Smooth muscle cell (in vitro differentiated cells): Measurements from ENCODE around the gene ERCC4. TPM values are rescaled to one million over a fixed set of nuclear protein-coding genes. Genes with fewer than 3 reads are reported as not detected.

Source experiments
- DNase-seq: peaks from one replicate; lab custom pipeline; 2025; ENCODE audit not compliant: unreplicated experiment; lab: John Stamatoyannopoulos, UW
- H2AFZ ChIP-seq: fragments of 200-600 bp; sonication (generic); 2 replicates; pipeline ENCODE4 v1.6.0; 2016; ENCODE audit warnings: antibody characterized with exemption, low read depth, mild to moderate bottlenecking
- H3F3A ChIP-seq: fragments of 200-600 bp; sonication (generic); 2 replicates; pipeline ENCODE4 v1.6.0; 2017; ENCODE audit warnings: antibody characterized with exemption, low read depth
- H3K27ac ChIP-seq: fragments of 200-600 bp; sonication (generic); 2 replicates; pipeline ENCODE4 v1.5.1; 2016; ENCODE audit warnings: low read depth, mild to moderate bottlenecking
- H3K27me3 ChIP-seq: fragments of 200-600 bp; sonication (generic); 2 replicates; pipeline ENCODE4 v1.6.1; 2016; ENCODE audit warnings: low read depth, mild to moderate bottlenecking
- H3K36me3 ChIP-seq: fragments of 200-600 bp; sonication (generic); 2 replicates; pipeline ENCODE4 v1.5.1; 2016; ENCODE audit warnings: low read depth
- H3K4me1 ChIP-seq: fragments of 200-600 bp; sonication (generic); 2 replicates; pipeline ENCODE4 v1.5.1; 2016; ENCODE audit warnings: low read depth
- H3K4me2 ChIP-seq: fragments of 200-600 bp; sonication (generic); 2 replicates; pipeline ENCODE4 v1.6.0; 2016; ENCODE audit warnings: mild to moderate bottlenecking
- H3K4me3 ChIP-seq: fragments of 200-600 bp; sonication (generic); 2 replicates; pipeline ENCODE4 v1.5.1; 2016; ENCODE audit warnings: mild to moderate bottlenecking
- H3K79me2 ChIP-seq: fragments of 200-600 bp; sonication (generic); 2 replicates; pipeline ENCODE4 v1.6.0; 2016; ENCODE audit warnings: low read depth, mild to moderate bottlenecking
- H3K9ac ChIP-seq: fragments of 200-600 bp; sonication (generic); 2 replicates; pipeline ENCODE4 v1.6.0; 2016; ENCODE audit warnings: low read depth
- H3K9me3 ChIP-seq: fragments of 200-600 bp; sonication (generic); replicated peaks from 2 replicates; pipeline ENCODE4 v1.5.1; 2016; ENCODE audit warnings: low read depth
- H4K20me1 ChIP-seq: fragments of 200-600 bp; sonication (generic); 2 replicates; pipeline ENCODE4 v1.6.0; 2016; ENCODE audit warnings: low read depth
- CTCF ChIP-seq: fragments of 200-600 bp; sonication (generic); IDR thresholded peaks from 2 replicates; pipeline ENCODE4 v1.5.1; 2017; ENCODE audit warnings: borderline replicate concordance, mild to moderate bottlenecking, antibody characterized with exemption; ENCODE audit not compliant: insufficient read depth, poor library complexity, severe bottlenecking
- WGBS: methylation state at CpG from one replicate; pipeline ENCODE4 v1.1.7; 2016; ENCODE audit warnings: low lambda C conversion rate; 5-methylcytosine and 5-hydroxymethylcytosine counted together
- polyA plus RNA-seq: library from polyadenylated mRNA; unstranded; fragments of >200 nt; fragmentation: Nextera tagmentation; extraction: Ambion mirVana; gene quantifications from 2 replicates; pipeline ENCODE4 v1.2.1, GENCODE V29; 2016
- total RNA-seq: library from RNA; depleted of rRNA; stranded (reverse); fragments of >200 nt; gene quantifications from 2 replicates; pipeline ENCODE4 v1.2.3, GENCODE V29; 2014

ERCC4 gene
- total and polyA plus RNA-seq, 2 experiments from 2014 or later, result 10.3 to 17.4 TPM

- Histone ChIP-seq H3K27me3 (no peaks in the 10 kb centered on the region), H3K27ac (no peak overlapping the region), H3K36me3 (no peaks in the 10 kb centered on the region), H2AFZ (no peak overlapping the region), H4K20me1 (no peaks in the 10 kb centered on the region), H3F3A (peaks cover 6% of the 10 kb centered on the region), H3K9me3 (no peaks in the 10 kb centered on the region), H3K4me2 (peak overlapping the region; percentile 15), H3K79me2 (no peaks in the 10 kb centered on the region), H3K4me3 (no peak overlapping the region), H3K9ac (no peak overlapping the region), H3K4me1 (peaks cover 11% of the 10 kb centered on the region)
- no peak for TF ChIP-seq CTCF
- 62% methylated on average over 3 of the region's 3 CpGs for WGBS
- no peak for DNase-seq
Measured at GRCh38 chr16:13951611-13952010, 31.7 kb downstream of the ERCC4 start.

- Histone ChIP-seq H4K20me1 (no peaks in the 10 kb centered on the region), H3K36me3 (no peaks in the 10 kb centered on the region), H3K9ac (no peak overlapping the region), H3K27me3 (no peaks in the 10 kb centered on the region), H3K4me3 (no peak overlapping the region), H3K27ac (peak overlapping the region; percentile 99), H3K4me2 (peak overlapping the region; percentile 66), H2AFZ (no peak overlapping the region), H3K9me3 (no peaks in the 10 kb centered on the region), H3F3A (peaks cover 12% of the 10 kb centered on the region), H3K79me2 (no peaks in the 10 kb centered on the region), H3K4me1 (peaks cover 24% of the 10 kb centered on the region)
- 93% methylated on average over 2 of the region's 2 CpGs for WGBS
- TF ChIP-seq CTCF, result no peak
- DNase-seq, result no peak
Measured at GRCh38 chr16:13953501-13953900, 33.5 kb downstream of the ERCC4 start.

- Histone ChIP-seq H3K4me1 (peaks cover 26% of the 10 kb centered on the region), H3K27me3 (no peaks in the 10 kb centered on the region), H3K79me2 (no peaks in the 10 kb centered on the region), H4K20me1 (no peaks in the 10 kb centered on the region), H2AFZ (peak overlapping the region; percentile 76), H3K36me3 (no peaks in the 10 kb centered on the region), H3K27ac (peak overlapping the region; percentile 99), H3K9ac (peak overlapping the region; percentile 97), H3K4me2 (peak overlapping the region; percentile 85), H3K4me3 (peak overlapping the region; percentile 35), H3F3A (peaks cover 12% of the 10 kb centered on the region), H3K9me3 (no peaks in the 10 kb centered on the region)
- DNase-seq, result no peak
- WGBS, result 70% methylated on average over 14 of the region's 14 CpGs
- no peak for TF ChIP-seq CTCF
Measured at GRCh38 chr16:13956635-13957196, 36.8 kb downstream of the ERCC4 start.
